Measurements from ENCODE around the gene H19.

The H19 gene

GRCh38 chr11:1997755-1998154 lies at the start of gene H19:
H19 (minus strand) TSS chr11:1997842.
- no peak for DNase-seq

- no peak for DNase-seq
These were observed 44.3 kb upstream of the H19 start for GRCh38 chr11:2041963-2042362.

- no peak for DNase-seq
These were observed 43.5 kb upstream of the H19 start for GRCh38 chr11:2041153-2041552.

GRCh38 chr11:2039198-2039759 lies 41.6 kb upstream of the H19 start:
- DNase-seq: no peak

- DNase-seq: no peak
These were observed 39.3 kb upstream of the H19 start for GRCh38 chr11:2036863-2037486.

- no peak for DNase-seq
These were observed 37.7 kb upstream of the H19 start for GRCh38 chr11:2035382-2035781.

GRCh38 chr11:2031058-2031457 lies 33.4 kb upstream of the H19 start:
- no peak for DNase-seq

GRCh38 chr11:2027708-2028107 lies 30.1 kb upstream of the H19 start:
- no peak for DNase-seq

GRCh38 chr11:2015025-2015424 lies 17.4 kb upstream of the H19 start:
- no peak for DNase-seq

GRCh38 chr11:2012440-2012839 lies 14.8 kb upstream of the H19 start:
- DNase-seq: no peak

GRCh38 chr11:2004466-2004865 lies 6.8 kb upstream of the H19 start:
- no peak for DNase-seq

GRCh38 chr11:2002807-2003206 lies 5.2 kb upstream of the H19 start:
- DNase-seq: no peak

GRCh38 chr11:2002042-2002776 lies 4.6 kb upstream of the H19 start:
- no peak for DNase-seq

GRCh38 chr11:1998861-1999260 lies 1.2 kb upstream of the H19 start:
- no peak for DNase-seq

GRCh38 chr11:1998290-1998689 lies 648 bp upstream of the H19 start:
- DNase-seq: no peak

GRCh38 chr11:1994121-1994520 lies 3.5 kb downstream of the H19 start:
- peak; percentile 2 for DNase-seq

- DNase-seq: no peak
These were observed 5.5 kb downstream of the H19 start for GRCh38 chr11:1992111-1992510.

GRCh38 chr11:1990872-1991578 lies 6.6 kb downstream of the H19 start:
- no peak for DNase-seq

GRCh38 chr11:1989953-1990352 lies 7.7 kb downstream of the H19 start:
- DNase-seq: no peak

GRCh38 chr11:1988667-1989317 lies 8.8 kb downstream of the H19 start:
- no peak for DNase-seq

- no peak for DNase-seq
These were observed 9.5 kb downstream of the H19 start for GRCh38 chr11:1988174-1988573.

GRCh38 chr11:1987024-1987423 lies 10.6 kb downstream of the H19 start:
- DNase-seq: no peak

- no peak for DNase-seq
These were observed 14.1 kb downstream of the H19 start for GRCh38 chr11:1983601-1983961.
